ENCODE results near the gene NEK8. TPM values are rescaled to one million over a fixed set of nuclear protein-coding genes. Genes with fewer than 3 reads are reported as not detected.
A peak's percentile ranks its signal among the peaks of the same experiment; 100 is the strongest.

The NEK8 gene
- total RNA-seq, 2 donors from 2014 or later, result 2.3 TPM

- intact Hi-C loops (cut with DNase I), result no loop called here
- no peak for DNase-seq (ENCODE audit: low spot score)
Measured at GRCh38 chr17:28740406-28741357, 12.1 kb downstream of the NEK8 start.

- peak; percentile 78 for DNase-seq (ENCODE audit: low spot score)
Measured at GRCh38 chr17:28741358-28742349, 13.1 kb downstream of the NEK8 start.

GRCh38 chr17:28743243-28744103, 14.9 kb downstream of the NEK8 start, which contains the start of gene TRAF4:
Gene TRAF4, plus strand, starts transcription at chr17:28744011. Its CDS starts 102 bp downstream, at chr17:28744113.
- intact Hi-C loops (cut with DNase I), result loop anchor here in 1 of 2 donors (2.0 kb wide), 1 partner anchor 13 kb away; no protein-coding TSS in a partner anchor

More at GRCh38 chr17:28741358-28742349, 13.1 kb downstream of the NEK8 start:
- intact Hi-C loops (cut with DNase I), result no loop called here

GRCh38 chr17:28744104-28744971, 15.8 kb downstream of the NEK8 start:
- intact Hi-C loops (cut with DNase I), result loop anchor here in 1 of 2 donors (2.0 kb wide), 1 partner anchor 14 kb away; no protein-coding TSS in a partner anchor
- DNase-seq (ENCODE audit: low spot score), result peak; percentile 88

More at GRCh38 chr17:28743243-28744103, 14.9 kb downstream of the NEK8 start, which contains the start of gene TRAF4:
- peak; percentile 91 for DNase-seq (ENCODE audit: low spot score)

- intact Hi-C loops (cut with DNase I), result loop anchor here in 1 of 2 donors (2.0 kb wide), 1 partner anchor 14 kb away; no protein-coding TSS in a partner anchor
Measured at GRCh38 chr17:28744972-28745785, 16.6 kb downstream of the NEK8 start.

GRCh38 chr17:28745786-28746411, 17.3 kb downstream of the NEK8 start:
- peak; percentile 79 for DNase-seq (ENCODE audit: low spot score)
- intact Hi-C loops (cut with DNase I), result loop anchor here in 1 of 2 donors (2.0 kb wide), 1 partner anchor 15 kb away; no protein-coding TSS in a partner anchor

More at GRCh38 chr17:28744972-28745785, 16.6 kb downstream of the NEK8 start:
- peak; percentile 84 for DNase-seq (ENCODE audit: low spot score)

- DNase-seq (ENCODE audit: low spot score), result peak; percentile 30
- intact Hi-C loops (cut with DNase I), result no loop called here
Measured at GRCh38 chr17:28746611-28747050, 18.0 kb downstream of the NEK8 start.

GRCh38 chr17:28747051-28747691, 18.6 kb downstream of the NEK8 start:
- DNase-seq (ENCODE audit: low spot score), result peak; percentile 74
- intact Hi-C loops (cut with DNase I), result no loop called here

- DNase-seq (ENCODE audit: low spot score), result peak; percentile 80
- intact Hi-C loops (cut with DNase I), result no loop called here
Measured at GRCh38 chr17:28747801-28748750, 19.5 kb downstream of the NEK8 start.

GRCh38 chr17:28748852-28749515, 20.4 kb downstream of the NEK8 start:
- intact Hi-C loops (cut with DNase I), result no loop called here
- peak; percentile 78 for DNase-seq (ENCODE audit: low spot score)

GRCh38 chr17:28749516-28750177, 21.1 kb downstream of the NEK8 start:
- peak; percentile 79 for DNase-seq (ENCODE audit: low spot score)
- intact Hi-C loops (cut with DNase I), result loop anchor here (10.0 kb wide), 2 partner anchors 55 to 145 kb away; partner anchors contain the start of gene FLOT2 (in 1 of the 2)

GRCh38 chr17:28750178-28751047, 21.8 kb downstream of the NEK8 start:
- intact Hi-C loops (cut with DNase I), result loop anchor here (10.0 kb wide), 2 partner anchors 54 to 144 kb away; partner anchors contain the start of gene FLOT2 (in 1 of the 2)

More at GRCh38 chr17:28750178-28751047, 21.8 kb downstream of the NEK8 start:
- DNase-seq (ENCODE audit: low spot score), result peak; percentile 97
